Measurements from ENCODE around the gene B4GALNT4.

DNA sequence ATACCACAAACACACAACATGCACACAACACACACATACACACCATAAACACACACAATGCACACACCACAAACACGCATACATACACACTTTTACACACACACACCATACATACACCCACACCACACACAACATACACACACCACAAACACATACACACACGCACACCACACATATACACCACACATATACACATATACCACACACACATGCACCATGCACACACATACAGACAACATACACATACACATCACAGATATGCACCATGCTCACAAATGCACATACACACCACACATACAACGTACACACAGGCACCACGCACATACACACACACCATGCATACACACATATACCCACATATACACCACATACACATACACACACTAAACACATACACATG, 11.7 kb upstream of the B4GALNT4 start:
- TF ChIP-seq, protein P1, sequence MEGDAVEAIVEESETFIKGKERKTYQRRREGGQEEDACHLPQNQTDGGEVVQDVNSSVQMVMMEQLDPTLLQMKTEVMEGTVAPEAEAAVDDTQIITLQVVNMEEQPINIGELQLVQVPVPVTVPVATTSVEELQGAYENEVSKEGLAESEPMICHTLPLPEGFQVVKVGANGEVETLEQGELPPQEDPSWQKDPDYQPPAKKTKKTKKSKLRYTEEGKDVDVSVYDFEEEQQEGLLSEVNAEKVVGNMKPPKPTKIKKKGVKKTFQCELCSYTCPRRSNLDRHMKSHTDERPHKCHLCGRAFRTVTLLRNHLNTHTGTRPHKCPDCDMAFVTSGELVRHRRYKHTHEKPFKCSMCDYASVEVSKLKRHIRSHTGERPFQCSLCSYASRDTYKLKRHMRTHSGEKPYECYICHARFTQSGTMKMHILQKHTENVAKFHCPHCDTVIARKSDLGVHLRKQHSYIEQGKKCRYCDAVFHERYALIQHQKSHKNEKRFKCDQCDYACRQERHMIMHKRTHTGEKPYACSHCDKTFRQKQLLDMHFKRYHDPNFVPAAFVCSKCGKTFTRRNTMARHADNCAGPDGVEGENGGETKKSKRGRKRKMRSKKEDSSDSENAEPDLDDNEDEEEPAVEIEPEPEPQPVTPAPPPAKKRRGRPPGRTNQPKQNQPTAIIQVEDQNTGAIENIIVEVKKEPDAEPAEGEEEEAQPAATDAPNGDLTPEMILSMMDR (IDR thresholded peaks at IDR 0.05): no peak
- TF ChIP-seq EZH2phosphoT487 (IDR thresholded peaks at IDR 0.05): no peak

Data from neural progenitor cell (in vitro differentiated cells).